GM12801 (cell line): ENCODE data around the gene CFAP92.

ENCODE experiments used
- CTCF ChIP-seq: IDR thresholded peaks from one replicate; pipeline ENCODE4 v1.5.1; 2011; ENCODE audit warnings: control low read depth; ENCODE audit not compliant: insufficient read length; ENCODE audit errors: extremely low read depth

Gene CFAP92

GRCh38 chr3:128950223-128950938 is 43.5 kb downstream of the CFAP92 start:
- no peak for TF ChIP-seq CTCF

- TF ChIP-seq CTCF, result no peak
Measured at GRCh38 chr3:128949158-128949557, 44.7 kb downstream of the CFAP92 start.

GRCh38 chr3:128946411-128946810 is 47.5 kb downstream of the CFAP92 start:
- no peak for TF ChIP-seq CTCF

GRCh38 chr3:128945878-128946175 is 48.0 kb downstream of the CFAP92 start:
- no peak for TF ChIP-seq CTCF

- TF ChIP-seq CTCF, result no peak
Measured at GRCh38 chr3:128945041-128945877, 48.6 kb downstream of the CFAP92 start.

- TF ChIP-seq CTCF, result no peak
Measured at GRCh38 chr3:128942161-128942952, 51.5 kb downstream of the CFAP92 start.

GRCh38 chr3:128940252-128940651 is 53.6 kb downstream of the CFAP92 start:
- no peak for TF ChIP-seq CTCF
